HepG2 (cell line): ENCODE results near the gene GPS1. TPM values are rescaled to one million over a fixed set of nuclear protein-coding genes. Genes with fewer than 3 reads are reported as not detected.

Experiments
- ATAC-seq: fragments of 200-7000 bp; cut with Tn5 transposase; 3 replicates; pipeline ENCODE4 v1.9.1; 2020; ENCODE audit warnings: mild to moderate bottlenecking, moderate library complexity
- BruUV-seq: library from RNA; stranded (reverse); fragments of 400-500 nt; replicated peaks from 2 replicates; lab custom pipeline; 2021; lab: Mats Ljungman, UMichigan
- CTCF ChIA-PET: fragments of 300-600 bp; formaldehyde crosslinking; extraction: SDS; loops from one replicate; lab custom pipeline; 2021; ENCODE audit warnings: low total read pairs, inconsistent platforms, low intra/inter-chr PET ratio; lab: Yijun Ruan, JAX
- POLR2A ChIA-PET: fragments of 350-600 bp; sonication (Branson Sonifier 250); formaldehyde crosslinking; loops from one replicate; lab custom pipeline; 2020; ENCODE audit warnings: antibody characterized with exemption, inconsistent platforms; lab: Yijun Ruan, JAX
- DNase-seq: peaks from one replicate; pipeline ENCODE4 v3.0.0-alpha.2; 2015; ENCODE audit warnings: low spot score
- FAIRE-seq: peaks from 3 replicates; lab custom pipeline; 2011; peaks lifted over from hg19 to GRCh38; lab: Jason Lieb, UNC
- H2AFZ ChIP-seq: one replicate; pipeline ENCODE4 v1.6.1; 2011; ENCODE audit warnings: low read length, inconsistent platforms
- H3K27ac ChIP-seq: fragments of 300-600 bp; 3 replicates; pipeline ENCODE4 v1.8.0; 2011; ENCODE audit warnings: mixed run types, mild to moderate bottlenecking, mixed read lengths, low read length, inconsistent platforms; ENCODE audit not compliant: insufficient read depth; ENCODE audit errors: extremely low read length
- H3K27me3 ChIP-seq, 2 experiments: fragments of 200-600 bp in 1 of 2; 2 replicates in 1 of 2; 3 replicates in 1 of 2; pipeline versions ENCODE4 v1.6.0 to v1.8.0; 2011; ENCODE audit warnings: low read length in 2 of 2, mild to moderate bottlenecking in 2 of 2, moderate library complexity in 2 of 2, inconsistent platforms in 1 of 2; ENCODE audit not compliant: insufficient read depth in 2 of 2, control insufficient read depth in 1 of 2
- H3K36me3 ChIP-seq, 2 experiments: fragments of 200-600 bp in 1 of 2; replicated peaks in 1 of 2; 2 replicates in 1 of 2; 3 replicates in 1 of 2; pipeline versions ENCODE4 v1.5.1 to v1.8.0; 2011; ENCODE audit warnings: low read length in 2 of 2, inconsistent platforms in 1 of 2; ENCODE audit not compliant: insufficient read depth in 2 of 2, control insufficient read depth in 1 of 2
- H3K4me1 ChIP-seq: 2 replicates; pipeline ENCODE4 v1.5.1; 2012; ENCODE audit warnings: low read length, inconsistent platforms; ENCODE audit not compliant: insufficient read depth
- H3K4me2 ChIP-seq: 2 replicates; pipeline ENCODE4 v1.6.0; 2011; ENCODE audit warnings: low read depth, low read length, inconsistent platforms
- H3K4me3 ChIP-seq, 3 experiments: fragments of 200-600 bp in 1 of 3; sonication (generic), shearing (Covaris generic) in 1 of 3; replicated peaks in 1 of 3; 2 replicates each; pipeline ENCODE4 v1.5.1; 2011 to 2016; ENCODE audit warnings: low read length in 3 of 3, inconsistent platforms in 2 of 3, low read depth in 2 of 3, mild to moderate bottlenecking in 2 of 3, control low read depth in 1 of 3, mixed read lengths in 1 of 3; ENCODE audit not compliant: insufficient read depth in 1 of 3
- H3K79me2 ChIP-seq: one replicate; pipeline ENCODE4 v1.6.1; 2011; ENCODE audit warnings: low read length, inconsistent platforms; ENCODE audit not compliant: insufficient read depth
- H3K9ac ChIP-seq: 2 replicates; pipeline ENCODE4 v1.6.0; 2011; ENCODE audit warnings: mild to moderate bottlenecking, low read depth, low read length, inconsistent platforms; ENCODE audit not compliant: insufficient read depth
- H3K9me3 ChIP-seq: 2 replicates; pipeline ENCODE4 v1.5.1; 2012; ENCODE audit warnings: mild to moderate bottlenecking, low read length
- H4K20me1 ChIP-seq: 2 replicates; pipeline ENCODE4 v1.6.0; 2011; ENCODE audit warnings: inconsistent platforms, mild to moderate bottlenecking, low read length, moderate library complexity; ENCODE audit not compliant: insufficient read depth
- ATF1 ChIP-seq: IDR thresholded peaks from 2 replicates; pipeline ENCODE4 v1.6.1; 2016; ENCODE audit warnings: mild to moderate bottlenecking, control low read depth
- BORCS8-MEF2B ChIP-seq: sonication (generic); formaldehyde crosslinking; IDR thresholded peaks from 2 replicates; pipeline ENCODE4 v1.8.0; 2022; ENCODE audit warnings: mild to moderate bottlenecking, missing genetic modification reagents
- HOXA3 ChIP-seq: sonication (generic); formaldehyde crosslinking; IDR thresholded peaks from 2 replicates; pipeline ENCODE4 v1.5.0; 2020; ENCODE audit warnings: missing genetic modification reagents
- NFKB2 ChIP-seq: sonication (generic); formaldehyde crosslinking; IDR thresholded peaks from 2 replicates; pipeline ENCODE4 v1.4.0; 2020; ENCODE audit warnings: missing genetic modification reagents, borderline replicate concordance
- NRL ChIP-seq: sonication (generic); formaldehyde crosslinking; IDR thresholded peaks from 2 replicates; pipeline ENCODE4 v1.5.0; 2020; ENCODE audit warnings: missing genetic modification reagents, mild to moderate bottlenecking, moderate library complexity, borderline replicate concordance
- ONECUT2 ChIP-seq: sonication (generic); formaldehyde crosslinking; IDR thresholded peaks from 2 replicates; pipeline ENCODE4 v1.4.0; 2020; ENCODE audit warnings: missing genetic modification reagents
- POLR2A ChIP-seq, 2 experiments: IDR thresholded peaks; 2 replicates each; pipeline ENCODE4 v1.6.1; 2011; ENCODE audit warnings: low read depth in 2 of 2, low read length in 2 of 2, mild to moderate bottlenecking in 1 of 2, moderate library complexity in 1 of 2; ENCODE audit not compliant: insufficient read depth in 1 of 2
- POLR2AphosphoS5 ChIP-seq: IDR thresholded peaks from 2 replicates; pipeline ENCODE4 v1.6.1; 2012; ENCODE audit warnings: low read depth, low read length
- RBM22 ChIP-seq: fragments of 200-400 bp; formaldehyde crosslinking; optimal IDR thresholded peaks from 2 replicates; pipeline ENCODE3; 2017; ENCODE audit warnings: mild to moderate bottlenecking, low read length, moderate library complexity
- TEAD3 ChIP-seq: optimal IDR thresholded peaks from 2 replicates; pipeline ENCODE3; 2016; ENCODE audit warnings: borderline replicate concordance
- YY1 ChIP-seq: IDR thresholded peaks from 2 replicates; pipeline ENCODE4 v1.6.1; 2011; ENCODE audit warnings: low read length, low read depth, moderate library complexity, mild to moderate bottlenecking; ENCODE audit not compliant: insufficient read depth, insufficient replicate concordance
- ZFP41 ChIP-seq: sonication (generic); formaldehyde crosslinking; IDR thresholded peaks from 2 replicates; pipeline ENCODE4 v1.4.0; 2020; ENCODE audit warnings: mild to moderate bottlenecking, missing genetic modification reagents, borderline replicate concordance
- ZFYVE20 ChIP-seq: sonication (generic); formaldehyde crosslinking; IDR thresholded peaks from 2 replicates; pipeline ENCODE4 v1.8.0; 2023; ENCODE audit warnings: low read depth, mild to moderate bottlenecking, moderate library complexity, missing genetic modification reagents, borderline replicate concordance
- ZNF235 ChIP-seq: sonication (generic); formaldehyde crosslinking; IDR thresholded peaks from 2 replicates; pipeline ENCODE4 v1.8.1; 2023; ENCODE audit warnings: mild to moderate bottlenecking, missing genetic modification reagents, borderline replicate concordance
- ZNF251 ChIP-seq: sonication (generic); formaldehyde crosslinking; IDR thresholded peaks from 2 replicates; pipeline ENCODE4 v1.9.0; 2021; ENCODE audit warnings: mild to moderate bottlenecking, missing genetic modification reagents
- ZNF362 ChIP-seq: sonication (generic); formaldehyde crosslinking; IDR thresholded peaks from 2 replicates; pipeline ENCODE4 v1.4.0; 2020; ENCODE audit warnings: missing genetic modification reagents, mild to moderate bottlenecking, borderline replicate concordance
- ZNF510 ChIP-seq: sonication (generic); formaldehyde crosslinking; IDR thresholded peaks from 2 replicates; pipeline ENCODE4 v1.4.0; 2020; ENCODE audit warnings: low read depth, mild to moderate bottlenecking, missing genetic modification reagents
- ZNF552 ChIP-seq: sonication (generic); formaldehyde crosslinking; IDR thresholded peaks from 2 replicates; pipeline ENCODE4 v1.9.0; 2022; ENCODE audit warnings: missing genetic modification reagents, mild to moderate bottlenecking, borderline replicate concordance
- ZNF570 ChIP-seq: sonication (generic); formaldehyde crosslinking; IDR thresholded peaks from 2 replicates; pipeline ENCODE4 v1.4.0; 2020; ENCODE audit warnings: mild to moderate bottlenecking, missing genetic modification reagents, borderline replicate concordance
- ZNF687 ChIP-seq: sonication (generic); formaldehyde crosslinking; IDR thresholded peaks from 2 replicates; pipeline ENCODE4 v1.5.1; 2020; ENCODE audit warnings: mild to moderate bottlenecking, missing genetic modification reagents, moderate library complexity
- ZNF768 ChIP-seq: sonication (generic); formaldehyde crosslinking; IDR thresholded peaks from 2 replicates; pipeline ENCODE4 v1.4.0; 2020; ENCODE audit warnings: missing genetic modification reagents
- WGBS: methylation state at CpG from one replicate; pipeline ENCODE4 v1.1.6; 2017; ENCODE audit warnings: low lambda C conversion rate; 5-methylcytosine and 5-hydroxymethylcytosine counted together
- in situ Hi-C: cut with HindIII; loops from 2 replicates; pipeline ENCODE4 v1.10.0; 2017; ENCODE audit warnings: low pct_unique_long_range_greater_than_20kb; ENCODE audit not compliant: extremely low pct_ligation_motif_present
- intact Hi-C: fragments of 100-400 bp; cut with micrococcal nuclease; formaldehyde crosslinking; loops from one replicate; pipeline ENCODE4 v1.10.0; 2022; ENCODE audit not compliant: unreplicated experiment
- polyA plus RNA-seq, 8 experiments: library from polyadenylated mRNA; depleted of rRNA in 3 of 8; stranded (reverse) in 7 of 8; unstranded in 1 of 8; fragments of >200 nt; fragmentation: Illumina TruSeq in 4 of 8; extraction: Trizol in 4 of 8; gene quantifications; 2 replicates each; pipeline versions ENCODE4 v1.2.1 to v1.2.3, GENCODE V29; 2011 to 2016; ENCODE audit warnings: low read depth in 4 of 8, missing spikeins in 1 of 8, mixed read lengths in 1 of 8; ENCODE audit not compliant: insufficient read depth in 1 of 8
- total RNA-seq, 5 experiments: library from RNA; depleted of rRNA; stranded (reverse); fragments of >200 nt; fragmentation: Illumina TruSeq; extraction: Trizol; gene quantifications; 2 replicates each; pipeline ENCODE4 v1.2.3, GENCODE V29; 2016; ENCODE audit warnings: low read depth in 1 of 5

Gene GPS1
- total and polyA plus RNA-seq, 2 of the 13 experiments (the other 11 are each of a cell fraction or from before 2014, with no cell fraction given) = 124 to 128 TPM

GRCh38 chr17:82034371-82035011 lies 17.2 kb upstream of the GPS1 start:
- POLR2A ChIA-PET = interaction anchor here (1.6 to 6.2 kb wide), 2 partner anchors 12 to 64 kb away, joined by 3 to 112 read pairs; partner anchors contain the start of genes CENPX, FASN and LRRC45
- H3K4me2 ChIP-seq = no peak overlapping the region
- TF ChIP-seq BORCS8-MEF2B (CRISPR knock-in tag) (no peak), ZNF687 (CRISPR knock-in tag) (no peak; the same call in 1 of the 2 replicates), ZFYVE20 (no peak), NRL (no peak), NFKB2 (0 out of 2 replicates have a peak, but pooled peaks have one; percentile 25), ZNF510 (CRISPR knock-in tag) (no peak), ZNF251 (CRISPR knock-in tag) (no peak), RBM22 (peak; percentile 68), ZNF768 (CRISPR knock-in tag) (peak; percentile 17; the same call in 1 of the 2 replicates), YY1 (no peak), ATF1 (no peak), ZNF235 (no peak), POLR2AphosphoS5 (peak; percentile 46; the same call in 1 of the 2 replicates), ZNF362 (no peak), ZNF570 (CRISPR knock-in tag) (no peak), HOXA3 (no peak), ZFP41 (no peak), ONECUT2 (CRISPR knock-in tag) (no peak), TEAD3 (CRISPR knock-in tag) (no peak), POLR2A (IDR thresholded peaks at IDR 0.05; ENCODE audit: insufficient read depth in 1 of 2, low read depth in 2 of 2, low read length in 2 of 2) (peak in 1 of 2 experiments; percentile 30; a peak in 1 of 4 replicates), ZNF552 (CRISPR knock-in tag) (no peak)

More at GRCh38 chr17:82034371-82035011, 17.2 kb upstream of the GPS1 start:
- H3K4me3 ChIP-seq = no peak overlapping the region
- no peak for ATAC-seq
- no TSS peak for BruUV-seq
- CTCF ChIA-PET = no interaction called here
- intact Hi-C loops (loop anchor here (5.0 kb wide), 1 partner anchor 118 kb away; no protein-coding TSS in a partner anchor), in situ Hi-C loops (loop anchor here (5.0 kb wide), 1 partner anchor 123 kb away; no protein-coding TSS in a partner anchor)
- H3K4me1 ChIP-seq = peaks cover 38% of the 10 kb centered on the region
- H3K9ac ChIP-seq = no peak overlapping the region
- H3K79me2 ChIP-seq = peaks cover 13% of the 10 kb centered on the region
- no peaks in the 10 kb centered on the region for H3K9me3 ChIP-seq
- no peak for DNase-seq
- 87% methylated on average over 23 of the region's 23 CpGs for WGBS
- peaks cover 20% of the 10 kb centered on the region for H4K20me1 ChIP-seq
- H2AFZ ChIP-seq = no peak overlapping the region
- FAIRE-seq = no peak
- peaks cover 10 to 12% of the 10 kb centered on the region in 2 experiments for H3K36me3 ChIP-seq
- no peak overlapping the region for H3K27ac ChIP-seq
- no peaks in the 10 kb centered on the region for H3K27me3 ChIP-seq
